Measurements from ENCODE around the gene EIF1AD. TPM values are rescaled to one million over a fixed set of nuclear protein-coding genes. Genes with fewer than 3 reads are reported as not detected.

EIF1AD gene
- total RNA-seq, 4 donors from 2014 or later = 24.6 to 58.2 (median 28.8) TPM

DNA sequence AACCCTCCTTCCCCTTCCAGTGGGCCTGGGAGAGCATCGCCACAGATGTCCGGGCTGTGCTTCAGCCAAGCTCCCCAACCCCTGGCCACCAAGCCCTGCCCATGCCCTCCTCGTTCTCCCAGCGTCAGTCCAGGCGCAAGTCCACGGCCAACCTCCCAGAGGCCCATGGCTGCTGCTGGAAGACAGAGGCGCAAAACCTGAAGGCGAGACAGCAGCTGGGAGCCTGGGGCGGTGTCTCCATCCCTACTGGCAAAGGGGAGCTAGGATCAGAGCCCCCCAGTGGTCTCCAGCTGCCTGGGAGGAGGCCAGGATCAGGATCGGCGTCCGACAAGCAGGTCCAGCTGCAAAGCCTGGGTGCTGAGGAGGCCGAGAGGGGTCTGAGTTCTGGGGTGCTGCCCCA lies 54.8 kb downstream of the EIF1AD start:
- ATAC-seq (ENCODE audit: low FRiP score) = no peak
- TF ChIP-seq, protein P1, sequence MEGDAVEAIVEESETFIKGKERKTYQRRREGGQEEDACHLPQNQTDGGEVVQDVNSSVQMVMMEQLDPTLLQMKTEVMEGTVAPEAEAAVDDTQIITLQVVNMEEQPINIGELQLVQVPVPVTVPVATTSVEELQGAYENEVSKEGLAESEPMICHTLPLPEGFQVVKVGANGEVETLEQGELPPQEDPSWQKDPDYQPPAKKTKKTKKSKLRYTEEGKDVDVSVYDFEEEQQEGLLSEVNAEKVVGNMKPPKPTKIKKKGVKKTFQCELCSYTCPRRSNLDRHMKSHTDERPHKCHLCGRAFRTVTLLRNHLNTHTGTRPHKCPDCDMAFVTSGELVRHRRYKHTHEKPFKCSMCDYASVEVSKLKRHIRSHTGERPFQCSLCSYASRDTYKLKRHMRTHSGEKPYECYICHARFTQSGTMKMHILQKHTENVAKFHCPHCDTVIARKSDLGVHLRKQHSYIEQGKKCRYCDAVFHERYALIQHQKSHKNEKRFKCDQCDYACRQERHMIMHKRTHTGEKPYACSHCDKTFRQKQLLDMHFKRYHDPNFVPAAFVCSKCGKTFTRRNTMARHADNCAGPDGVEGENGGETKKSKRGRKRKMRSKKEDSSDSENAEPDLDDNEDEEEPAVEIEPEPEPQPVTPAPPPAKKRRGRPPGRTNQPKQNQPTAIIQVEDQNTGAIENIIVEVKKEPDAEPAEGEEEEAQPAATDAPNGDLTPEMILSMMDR (IDR thresholded peaks at IDR 0.05) = no peak
- DNase-seq (ENCODE audit: low spot score) = no peak

DNA sequence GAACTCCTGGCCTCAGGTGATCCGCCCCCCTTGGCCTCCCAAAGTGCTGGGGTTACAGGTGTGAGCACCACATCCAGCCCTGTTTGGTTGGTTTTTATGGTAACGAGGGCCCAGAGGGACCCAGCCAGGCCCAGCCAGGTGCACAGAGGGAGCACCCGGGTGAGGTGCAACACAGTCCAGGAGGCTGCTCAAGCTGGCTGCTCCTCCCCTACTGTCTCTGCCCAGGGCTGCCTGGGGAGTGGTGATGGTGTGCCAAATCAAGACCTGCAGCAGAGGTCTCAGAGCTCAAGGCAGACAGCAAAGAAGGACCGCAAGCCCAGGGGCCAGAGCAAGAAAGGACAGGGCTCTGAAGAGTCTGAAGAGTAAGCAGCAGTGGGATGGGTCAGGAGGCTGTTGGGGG lies 55.3 kb downstream of the EIF1AD start:
- no peak for ATAC-seq (ENCODE audit: low FRiP score)
- TF ChIP-seq, protein P1 (IDR thresholded peaks at IDR 0.05) = no peak
- no peak for DNase-seq (ENCODE audit: low spot score)

Other genes with a start within 250 kb of the EIF1AD start
- 10 to 100 TPM; 15.4 to 32.8 (median 30.9) TPM for gene AP5B1, start 221.2 kb downstream of the EIF1AD start, total RNA-seq
- not detected for gene OVOL1, start 215.1 kb downstream of the EIF1AD start, total RNA-seq
- 1 to 10 TPM in 2 of 4 donors, under 1 TPM in 2; 0.79 to 1.6 (median 1.1) TPM for gene SNX32, start 168.2 kb downstream of the EIF1AD start, total RNA-seq
- 100 to 1,000 TPM; 485 to 798 (median 586) TPM for gene CFL1, start 144.0 kb downstream of the EIF1AD start, total RNA-seq
- 10 to 100 TPM; 25.9 to 60.8 (median 28.8) TPM for gene MUS81, start 141.7 kb downstream of the EIF1AD start, total RNA-seq
- gene EFEMP2, start 129.4 kb downstream of the EIF1AD start, total RNA-seq = 10 to 100 TPM; 39.4 to 81.8 (median 66.1) TPM
- gene CTSW, start 122.3 kb downstream of the EIF1AD start, total RNA-seq = 1 to 10 TPM; 1.6 to 3.9 (median 2.8) TPM
- 10 to 100 TPM; 48.8 to 66.4 (median 54.6) TPM for gene FIBP, start 113.7 kb downstream of the EIF1AD start, total RNA-seq
- gene CCDC85B, start 111.5 kb downstream of the EIF1AD start, total RNA-seq = 10 to 100 TPM; 40.2 to 85.9 (median 59.4) TPM
- 100 to 1,000 TPM in 2 of 4 donors, 10 to 100 TPM in 1, 1 to 10 TPM in 1; 2.8 to 223 (median 57.0) TPM for gene FOSL1, start 101.8 kb downstream of the EIF1AD start, total RNA-seq
- gene C11orf68, start 83.1 kb downstream of the EIF1AD start, total RNA-seq = 10 to 100 TPM; 14.0 to 18.8 (median 17.5) TPM
- gene DRAP1, start 82.7 kb downstream of the EIF1AD start, total RNA-seq = 10 to 100 TPM; 53.0 to 88.6 (median 72.5) TPM
- gene TSGA10IP, start 56.7 kb downstream of the EIF1AD start, total RNA-seq = under 1 TPM in 1 of 4 donors, not detected in 3; 0.24 TPM
- gene SART1, start 40.4 kb downstream of the EIF1AD start, total RNA-seq = 10 to 100 TPM; 22.5 to 62.4 (median 47.1) TPM
- 10 to 100 TPM; 24.6 to 40.8 (median 33.0) TPM for gene BANF1, start 346 bp upstream of the EIF1AD start, total RNA-seq
- gene CST6, start 9.9 kb upstream of the EIF1AD start, total RNA-seq = 1 to 10 TPM in 2 of 4 donors, not detected in 2; 1.6 to 6.2 TPM
- gene CATSPER1, start 24.3 kb upstream of the EIF1AD start, total RNA-seq = under 1 TPM in 2 of 4 donors, not detected in 2; 0.24 to 0.69 TPM
- gene GAL3ST3, start 47.0 kb upstream of the EIF1AD start, total RNA-seq = 1 to 10 TPM in 1 of 4 donors, under 1 TPM in 1, not detected in 2; 0.19 to 1.2 TPM
- 100 to 1,000 TPM in 3 of 4 donors, 10 to 100 TPM in 1; 98.9 to 173 (median 140) TPM for gene SF3B2, start 50.2 kb upstream of the EIF1AD start, total RNA-seq
- 10 to 100 TPM; 24.5 to 41.1 (median 38.0) TPM for gene PACS1, start 68.1 kb upstream of the EIF1AD start, total RNA-seq

All from omental fat pad (tissue), 4 donors.